Measurements from ENCODE around the gene DNAH7.

DNA sequence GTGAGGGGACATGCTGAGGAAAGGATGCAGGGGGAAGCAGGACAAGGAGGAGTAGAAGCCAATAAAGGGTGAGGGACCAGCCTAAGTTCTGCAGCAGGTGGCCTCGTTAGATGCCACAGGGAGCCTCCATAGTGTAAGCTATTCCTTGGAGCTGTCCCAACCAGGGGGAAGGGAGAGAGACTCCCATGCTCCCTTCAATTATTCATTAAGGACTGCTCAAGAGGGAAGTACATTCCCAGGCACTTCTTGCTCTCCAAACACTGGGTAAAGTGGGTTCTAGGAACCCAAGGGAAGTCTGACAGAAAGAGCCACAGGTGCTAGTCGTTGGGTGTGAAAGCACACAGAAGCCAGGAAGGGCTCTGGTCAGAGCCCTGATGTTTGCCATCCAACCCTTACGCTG, 217.9 kb downstream of the DNAH7 start:
- TF ChIP-seq, protein P1, sequence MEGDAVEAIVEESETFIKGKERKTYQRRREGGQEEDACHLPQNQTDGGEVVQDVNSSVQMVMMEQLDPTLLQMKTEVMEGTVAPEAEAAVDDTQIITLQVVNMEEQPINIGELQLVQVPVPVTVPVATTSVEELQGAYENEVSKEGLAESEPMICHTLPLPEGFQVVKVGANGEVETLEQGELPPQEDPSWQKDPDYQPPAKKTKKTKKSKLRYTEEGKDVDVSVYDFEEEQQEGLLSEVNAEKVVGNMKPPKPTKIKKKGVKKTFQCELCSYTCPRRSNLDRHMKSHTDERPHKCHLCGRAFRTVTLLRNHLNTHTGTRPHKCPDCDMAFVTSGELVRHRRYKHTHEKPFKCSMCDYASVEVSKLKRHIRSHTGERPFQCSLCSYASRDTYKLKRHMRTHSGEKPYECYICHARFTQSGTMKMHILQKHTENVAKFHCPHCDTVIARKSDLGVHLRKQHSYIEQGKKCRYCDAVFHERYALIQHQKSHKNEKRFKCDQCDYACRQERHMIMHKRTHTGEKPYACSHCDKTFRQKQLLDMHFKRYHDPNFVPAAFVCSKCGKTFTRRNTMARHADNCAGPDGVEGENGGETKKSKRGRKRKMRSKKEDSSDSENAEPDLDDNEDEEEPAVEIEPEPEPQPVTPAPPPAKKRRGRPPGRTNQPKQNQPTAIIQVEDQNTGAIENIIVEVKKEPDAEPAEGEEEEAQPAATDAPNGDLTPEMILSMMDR (IDR thresholded peaks at IDR 0.05), result no peak
- TF ChIP-seq POLR2A (IDR thresholded peaks at IDR 0.05), result no peak
